Endothelial cell (in vitro differentiated cells): ENCODE measurements around the gene CD24. TPM values are rescaled to one million over a fixed set of nuclear protein-coding genes. Genes with fewer than 3 reads are reported as not detected.
A peak's percentile ranks its signal among the peaks of the same experiment; 100 is the strongest.

ENCODE experiments used
- DNase-seq: peaks from one replicate; pipeline ENCODE4 v3.0.0; 2021; ENCODE audit warnings: low spot score
- H3K27ac Mint-ChIP-seq: one replicate; pipeline ENCODE4 v1.8.0; 2021; ENCODE audit warnings: mixed read lengths, inconsistent platforms; ENCODE audit not compliant: unreplicated experiment
- H3K27me3 Mint-ChIP-seq: one replicate; pipeline ENCODE4 v1.8.0; 2021; ENCODE audit warnings: mild to moderate bottlenecking, moderate library complexity, mixed read lengths, inconsistent platforms; ENCODE audit not compliant: unreplicated experiment
- H3K36me3 Mint-ChIP-seq: one replicate; pipeline ENCODE4 v1.8.0; 2021; ENCODE audit warnings: mild to moderate bottlenecking, low read depth, mixed read lengths, inconsistent platforms; ENCODE audit not compliant: unreplicated experiment
- H3K4me1 Mint-ChIP-seq: one replicate; pipeline ENCODE4 v1.8.0; 2021; ENCODE audit warnings: mild to moderate bottlenecking, mixed read lengths, inconsistent platforms; ENCODE audit not compliant: unreplicated experiment
- H3K4me3 Mint-ChIP-seq: one replicate; pipeline ENCODE4 v1.8.0; 2021; ENCODE audit warnings: mild to moderate bottlenecking, mixed read lengths, inconsistent platforms; ENCODE audit not compliant: unreplicated experiment
- H3K9me3 Mint-ChIP-seq: one replicate; pipeline ENCODE4 v1.8.0; 2021; ENCODE audit warnings: mixed read lengths, inconsistent platforms; ENCODE audit not compliant: unreplicated experiment
- CTCF ChIP-seq: fragments of 200-600 bp; sonication (generic); IDR thresholded peaks from one replicate; pipeline ENCODE4 v1.5.0; 2021; ENCODE audit warnings: antibody characterized with exemption; ENCODE audit not compliant: unreplicated experiment
- total RNA-seq: library from RNA; stranded (reverse); fragmentation: NEBNext Ultra II Directional; extraction: Animal tissue kit (Norgen Biotek cat#: 25700); gene quantifications from one replicate; pipeline ENCODE4 v1.2.1, GENCODE V29; 2021; ENCODE audit not compliant: unreplicated experiment

CD24 gene
- total RNA-seq, 1 donor from 2014 or later = 796 TPM

- Mint-ChIP-seq H3K4me3 (no peak overlapping the region), H3K9me3 (no peaks in the 10 kb centered on the region), H3K27ac (no peak overlapping the region), H3K4me1 (no peaks in the 10 kb centered on the region), H3K36me3 (no peaks in the 10 kb centered on the region), H3K27me3 (no peaks in the 10 kb centered on the region)
- no peak for DNase-seq
- TF ChIP-seq CTCF = no peak
Observed at GRCh38 chr6:106959985-106960384, 14.5 kb downstream of the CD24 start.

GRCh38 chr6:106939848-106940247 is 34.7 kb downstream of the CD24 start:
- Mint-ChIP-seq H3K27me3 (no peaks in the 10 kb centered on the region), H3K4me1 (peaks cover 5% of the 10 kb centered on the region), H3K9me3 (no peaks in the 10 kb centered on the region), H3K36me3 (no peaks in the 10 kb centered on the region), H3K4me3 (no peak overlapping the region), H3K27ac (no peak overlapping the region)
- no peak for DNase-seq
- no peak for TF ChIP-seq CTCF

GRCh38 chr6:106939208-106939607 is 35.3 kb downstream of the CD24 start:
- Mint-ChIP-seq H3K27me3 (no peaks in the 10 kb centered on the region), H3K36me3 (no peaks in the 10 kb centered on the region), H3K9me3 (no peaks in the 10 kb centered on the region), H3K4me3 (no peak overlapping the region), H3K27ac (no peak overlapping the region), H3K4me1 (peaks cover 5% of the 10 kb centered on the region)
- TF ChIP-seq CTCF = no peak
- no peak for DNase-seq

GRCh38 chr6:106927531-106928398 is 46.8 kb downstream of the CD24 start:
- TF ChIP-seq CTCF = no peak
- DNase-seq = peak; percentile 76
- Mint-ChIP-seq H3K4me1 (peaks cover 8% of the 10 kb centered on the region), H3K27me3 (no peaks in the 10 kb centered on the region), H3K9me3 (no peaks in the 10 kb centered on the region), H3K27ac (no peak overlapping the region), H3K4me3 (no peak overlapping the region), H3K36me3 (no peaks in the 10 kb centered on the region)

GRCh38 chr6:106925948-106926347 is 48.6 kb downstream of the CD24 start:
- Mint-ChIP-seq H3K4me3 (no peak overlapping the region), H3K4me1 (peaks cover 8% of the 10 kb centered on the region), H3K27ac (no peak overlapping the region), H3K9me3 (no peaks in the 10 kb centered on the region), H3K27me3 (no peaks in the 10 kb centered on the region), H3K36me3 (no peaks in the 10 kb centered on the region)
- TF ChIP-seq CTCF = no peak
- DNase-seq = no peak
